H1 (cell line): ENCODE data around the gene PTPN7. TPM values are rescaled to one million over a fixed set of nuclear protein-coding genes. Genes with fewer than 3 reads are reported as not detected.

Source experiments
- CTCF ChIA-PET: fragments of 300-600 bp; sonication (Branson Sonifier 250); formaldehyde crosslinking; loops from one replicate; lab custom pipeline; 2021; ENCODE audit not compliant: partially characterized antibody; lab: Charles Lee
- POLR2A ChIA-PET: fragments of 300-600 bp; sonication (Branson Sonifier 250); formaldehyde crosslinking; loops from one replicate; lab custom pipeline; 2021; ENCODE audit warnings: inconsistent platforms; ENCODE audit not compliant: partially characterized antibody; lab: Charles Lee
- DNase-seq, 2 experiments: peaks; one replicate each; pipeline versions ENCODE4 v3.0.0 to v3.0.0-alpha.2; 2010 to 2022; ENCODE audit warnings: low spot score in 2 of 2, low read depth in 1 of 2, mixed read lengths in 1 of 2
- FAIRE-seq: peaks from 2 replicates; lab custom pipeline; 2011; peaks lifted over from hg19 to GRCh38; lab: Jason Lieb, UNC
- H2AFZ ChIP-seq: 2 replicates; pipeline ENCODE4 v1.8.1; 2012; ENCODE audit warnings: low read length, inconsistent platforms
- H2AK5ac ChIP-seq: 2 replicates; pipeline ENCODE4 v1.6.1; 2013; ENCODE audit warnings: low read depth, low read length
- H2BK120ac ChIP-seq: replicated peaks from 2 replicates; pipeline ENCODE3; 2013; ENCODE audit warnings: low read depth, low read length, inconsistent platforms
- H2BK12ac ChIP-seq: 2 replicates; pipeline ENCODE4 v1.6.1; 2013; ENCODE audit warnings: low read depth, low read length
- H2BK15ac ChIP-seq: 2 replicates; pipeline ENCODE4 v1.6.1; 2013; ENCODE audit warnings: low read length
- H2BK20ac ChIP-seq: 2 replicates; pipeline ENCODE4 v1.6.1; 2013; ENCODE audit warnings: low read length
- H2BK5ac ChIP-seq: 2 replicates; pipeline ENCODE4 v1.6.1; 2013; ENCODE audit warnings: low read depth, low read length
- H3K14ac ChIP-seq: 2 replicates; pipeline ENCODE4 v1.6.1; 2013; ENCODE audit warnings: inconsistent platforms; ENCODE audit not compliant: insufficient read length
- H3K18ac ChIP-seq: 2 replicates; pipeline ENCODE4 v1.6.1; 2013; ENCODE audit warnings: low read length; ENCODE audit errors: extremely low read depth
- H3K23ac ChIP-seq: 2 replicates; pipeline ENCODE4 v1.6.1; 2013; ENCODE audit warnings: inconsistent platforms; ENCODE audit not compliant: insufficient read length
- H3K23me2 ChIP-seq: 2 replicates; pipeline ENCODE4 v1.6.1; 2013; ENCODE audit warnings: low read depth, low read length
- H3K27ac ChIP-seq: 2 replicates; pipeline ENCODE4 v1.6.1; 2011; ENCODE audit warnings: low read depth, low read length, inconsistent platforms
- H3K27me3 ChIP-seq, 4 experiments: replicated peaks in 1 of 4; 1 replicate in 1 of 4; 2 replicates in 3 of 4; pipeline versions ENCODE4 v1.6.1 to v1.8.1; 2011 to 2013; ENCODE audit warnings: low read length in 3 of 4, mild to moderate bottlenecking in 3 of 4, inconsistent platforms in 2 of 4, mixed read lengths in 2 of 4, moderate library complexity in 1 of 4; ENCODE audit not compliant: control insufficient read depth in 3 of 4, insufficient read depth in 3 of 4; ENCODE audit errors: extremely low read depth in 1 of 4
- H3K36me3 ChIP-seq, 4 experiments: 2 replicates each; pipeline versions ENCODE4 v1.6.1 to v1.8.1; 2011 to 2013; ENCODE audit warnings: mild to moderate bottlenecking in 4 of 4, low read length in 3 of 4, moderate library complexity in 2 of 4, control low read depth in 1 of 4, inconsistent platforms in 1 of 4; ENCODE audit not compliant: insufficient read depth in 4 of 4, control insufficient read depth in 2 of 4
- H3K4ac ChIP-seq: replicated peaks from 2 replicates; pipeline ENCODE3; 2013; ENCODE audit warnings: low read length, low read depth, mixed read lengths, inconsistent platforms; ENCODE audit not compliant: insufficient read length
- H3K4me1 ChIP-seq, 4 experiments: replicated peaks in 1 of 4; 1 replicate in 1 of 4; 2 replicates in 3 of 4; pipeline versions ENCODE4 v1.6.1 to v1.8.1; 2011 to 2013; ENCODE audit warnings: low read length in 3 of 4, inconsistent platforms in 2 of 4, mixed read lengths in 1 of 4; ENCODE audit not compliant: insufficient read depth in 4 of 4, control insufficient read depth in 3 of 4
- H3K4me2 ChIP-seq, 2 experiments: 2 replicates each; pipeline versions ENCODE4 v1.6.1 to v1.8.1; 2011 to 2013; ENCODE audit warnings: low read depth in 2 of 2, low read length in 2 of 2, control low read depth in 1 of 2, inconsistent platforms in 1 of 2, mild to moderate bottlenecking in 1 of 2; ENCODE audit not compliant: insufficient read depth in 1 of 2
- H3K4me3 ChIP-seq, 4 experiments: fragments of 200-600, 300-600 bp in 1 of 4; sonication (generic), shearing (Covaris generic), sonication (Bioruptor Twin) in 1 of 4; 2 replicates each; pipeline versions ENCODE4 v1.5.1 to v1.8.1; 2011 to 2016; ENCODE audit warnings: low read length in 4 of 4, low read depth in 3 of 4, control low read depth in 2 of 4, inconsistent platforms in 2 of 4, mild to moderate bottlenecking in 2 of 4, mixed read lengths in 1 of 4, moderate library complexity in 1 of 4; ENCODE audit not compliant: insufficient read depth in 2 of 4; ENCODE audit errors: extremely low read depth in 1 of 4
- H3K56ac ChIP-seq: replicated peaks from 2 replicates; pipeline ENCODE3; 2013; ENCODE audit warnings: low read depth, mild to moderate bottlenecking, mixed read lengths, low read length, inconsistent platforms; ENCODE audit not compliant: insufficient read length
- H3K79me1 ChIP-seq: 2 replicates; pipeline ENCODE4 v1.6.1; 2013; ENCODE audit warnings: low read depth, low read length, control low read depth
- H3K79me2 ChIP-seq, 2 experiments: 2 replicates each; pipeline versions ENCODE4 v1.6.1 to v1.8.1; 2012 to 2013; ENCODE audit warnings: low read length in 2 of 2, mild to moderate bottlenecking in 2 of 2, inconsistent platforms in 1 of 2; ENCODE audit not compliant: insufficient read depth in 2 of 2, control insufficient read depth in 1 of 2
- H3K9ac ChIP-seq, 4 experiments: replicated peaks in 1 of 4; 1 replicate in 1 of 4; 2 replicates in 3 of 4; pipeline versions ENCODE4 v1.6.1 to v1.8.1; 2011 to 2013; ENCODE audit warnings: low read depth in 3 of 4, low read length in 3 of 4, control low read depth in 2 of 4, mild to moderate bottlenecking in 2 of 4, moderate library complexity in 2 of 4, inconsistent platforms in 1 of 4; ENCODE audit errors: extremely low read depth in 1 of 4
- H3K9me3 ChIP-seq, 2 experiments: 2 replicates each; pipeline versions ENCODE4 v1.6.1 to v1.8.1; 2012 to 2013; ENCODE audit warnings: mild to moderate bottlenecking in 2 of 2, moderate library complexity in 2 of 2, control low read depth in 1 of 2, inconsistent platforms in 1 of 2, low read depth in 1 of 2, low read length in 1 of 2, mixed read lengths in 1 of 2; ENCODE audit not compliant: insufficient read depth in 2 of 2
- H4K20me1 ChIP-seq, 2 experiments: replicated peaks in 1 of 2; 2 replicates each; pipeline versions ENCODE3 to v1.8.1; 2011 to 2013; ENCODE audit warnings: inconsistent platforms in 2 of 2, low read length in 2 of 2, mild to moderate bottlenecking in 1 of 2; ENCODE audit not compliant: insufficient read depth in 2 of 2, control insufficient read depth in 1 of 2
- H4K5ac ChIP-seq: 2 replicates; pipeline ENCODE4 v1.6.1; 2013; ENCODE audit warnings: low read length, low read depth, mixed read lengths, inconsistent platforms; ENCODE audit not compliant: insufficient read length
- H4K8ac ChIP-seq: 2 replicates; pipeline ENCODE4 v1.8.0; 2013; ENCODE audit warnings: mild to moderate bottlenecking, moderate library complexity, low read length, inconsistent platforms; ENCODE audit not compliant: insufficient read depth; ENCODE audit errors: extremely low read depth
- H4K91ac ChIP-seq: replicated peaks from 2 replicates; pipeline ENCODE3; 2013; ENCODE audit warnings: low read length, mixed read lengths, inconsistent platforms; ENCODE audit not compliant: insufficient read length
- ASH2L ChIP-seq: fragments of 200-600, 300-600 bp; sonication (generic); IDR thresholded peaks from one replicate; pipeline ENCODE4 v1.7.1; 2017; ENCODE audit warnings: low read length
- CBX5 ChIP-seq: fragments of 300-800, 300-1000 bp; sonication (generic); IDR thresholded peaks from 2 replicates; pipeline ENCODE4 v1.7.1; 2016; ENCODE audit warnings: antibody characterized with exemption, low read length, low read depth
- GTF2F1 ChIP-seq: IDR thresholded peaks from 2 replicates; pipeline ENCODE4 v1.6.1; 2012; ENCODE audit warnings: low read depth, low read length, improper control_type of control experiment, borderline replicate concordance
- KDM5A ChIP-seq: fragments of 200-600 bp; IDR thresholded peaks from 2 replicates; pipeline ENCODE4 v1.7.1; 2012; ENCODE audit warnings: mild to moderate bottlenecking, low read length, inconsistent platforms, mixed read lengths
- NANOG ChIP-seq: IDR thresholded peaks from 2 replicates; pipeline ENCODE4 v1.6.1; 2011; ENCODE audit warnings: low read length, low read depth, mild to moderate bottlenecking, inconsistent platforms; ENCODE audit not compliant: insufficient read depth, poor library complexity, severe bottlenecking
- NRF1 ChIP-seq: IDR thresholded peaks from 2 replicates; pipeline ENCODE4 v1.6.1; 2011; ENCODE audit warnings: mild to moderate bottlenecking, low read depth, low read length, improper control_type of control experiment
- POLR2A ChIP-seq, 2 experiments: IDR thresholded peaks; 1 replicate in 1 of 2; 2 replicates in 1 of 2; pipeline ENCODE4 v1.6.1; 2011; ENCODE audit warnings: low read depth in 2 of 2, low read length in 2 of 2, mild to moderate bottlenecking in 2 of 2; ENCODE audit errors: control extremely low read depth in 1 of 2
- RBBP5 ChIP-seq: IDR thresholded peaks from 2 replicates; pipeline ENCODE4 v1.7.1; 2012; ENCODE audit warnings: low read depth, mild to moderate bottlenecking, inconsistent platforms, low read length, moderate library complexity, borderline replicate concordance
- RFX5 ChIP-seq: IDR thresholded peaks from 2 replicates; pipeline ENCODE4 v1.6.1; 2011; ENCODE audit warnings: low read depth, low read length, improper control_type of control experiment, borderline replicate concordance
- SP2 ChIP-seq: IDR thresholded peaks from 2 replicates; pipeline ENCODE4 v1.6.1; 2012; ENCODE audit warnings: mild to moderate bottlenecking, low read length, inconsistent platforms
- TAF7 ChIP-seq: optimal IDR thresholded peaks from 2 replicates; pipeline ENCODE3; 2011; ENCODE audit warnings: low read depth, mild to moderate bottlenecking, inconsistent platforms, low read length, moderate library complexity, borderline replicate concordance
- TBP ChIP-seq: IDR thresholded peaks from 2 replicates; pipeline ENCODE4 v1.6.1; 2011; ENCODE audit warnings: low read depth, low read length, improper control_type of control experiment
- WGBS, 2 experiments: shearing (Covaris generic) in 1 of 2; methylation state at CpG; one replicate each; pipeline versions ENCODE4 v1.1.6 to v1.1.7; 2013 to 2015; ENCODE audit warnings: low lambda C conversion rate in 2 of 2, mixed read lengths in 2 of 2, inconsistent platforms in 1 of 2, low coverage in 1 of 2, missing lambda C conversion rate in 1 of 2; ENCODE audit not compliant: insufficient replicate concordance in 2 of 2, insufficient coverage in 1 of 2, insufficient read length in 1 of 2; ENCODE audit errors: extremely low coverage in 1 of 2, missing lambda C conversion rate in 1 of 2; 5-methylcytosine and 5-hydroxymethylcytosine counted together
- polyA plus RNA-seq, 7 experiments: library from polyadenylated mRNA; depleted of rRNA in 3 of 7; stranded (reverse) in 5 of 7; unstranded in 2 of 7; fragments of >200 nt in 5 of 7; fragments of 200-250 nt in 2 of 7; gene quantifications; 1 replicate in 5 of 7; 2 replicates in 1 of 7; 4 replicates in 1 of 7; pipeline versions ENCODE4 v1.2.1 to v1.2.3, GENCODE V29; 2011 to 2013; ENCODE audit warnings: missing spikeins in 2 of 7, mixed read lengths in 2 of 7
- total RNA-seq: library from RNA; stranded (reverse); fragmentation: NEBNext Ultra II Directional; extraction: Animal tissue kit (Norgen Biotek cat#: 25700); gene quantifications from 2 replicates; pipeline ENCODE4 v1.2.1, GENCODE V29; 2021

Gene PTPN7
- total and polyA plus RNA-seq, 2 of the 8 experiments (the other 6 are each of a cell fraction or from before 2014, with no cell fraction given): 0.20 TPM; not detected in 1

- 88% methylated on average over 6 of the region's 6 CpGs; no CpG with 5 or more reads in 1 of the 2 experiments for whole genome bisulfite sequencing, 2 experiments
- TF ChIP-seq NRF1: no peak
- no peak for TF ChIP-seq TBP
- TF ChIP-seq SP2: no peak
- TF ChIP-seq TAF7: no peak
- no peak for TF ChIP-seq KDM5A
- TF ChIP-seq ASH2L: no peak
- TF ChIP-seq NANOG: no peak
- TF ChIP-seq CBX5: no peak
- no peak for TF ChIP-seq POLR2A (IDR thresholded peaks at IDR 0.05; ENCODE audit: control extremely low read depth in 1 of 2, low read depth in 2 of 2, low read length in 2 of 2)
- TF ChIP-seq RFX5: no peak
- TF ChIP-seq GTF2F1: no peak
- no peak for TF ChIP-seq RBBP5
- TF ChIP-seq, all 59 proteins: peak for 0
- H3K18ac ChIP-seq: no peak overlapping the region
- no peak overlapping the region for H3K4ac ChIP-seq
- H3K4me1 ChIP-seq: peaks cover 0 to 5% (median 0%) of the 10 kb centered on the region in 4 experiments; a peak in 2 of 7 replicates
- DNase-seq (no peak), FAIRE-seq (no peak)
- H4K91ac ChIP-seq: no peak overlapping the region
- no peak overlapping the region for H3K4me2 ChIP-seq
- no peak overlapping the region for H4K8ac ChIP-seq
- no peaks in the 10 kb centered on the region for H3K23me2 ChIP-seq
- no peak overlapping the region for H3K14ac ChIP-seq
- H2AK5ac ChIP-seq: no peak overlapping the region
- POLR2A ChIA-PET: interaction anchor here (0.8 kb wide), 1 partner anchor 26 kb away, joined by 3 read pairs; the partner anchor contains the start of gene ARL8A
- no peak overlapping the region for H3K56ac ChIP-seq
- no peak overlapping the region for H2BK12ac ChIP-seq
- H3K79me1 ChIP-seq: no peaks in the 10 kb centered on the region
- H3K4me3 ChIP-seq: no peak overlapping the region
- CTCF ChIA-PET: interaction anchor here (0.8 to 10.1 kb wide), 4 partner anchors 9 to 15 kb away, joined by 3 to 77 read pairs (median 4); no protein-coding TSS in a partner anchor
- H3K36me3 ChIP-seq: no peaks in the 10 kb centered on the region
- H3K23ac ChIP-seq: no peak overlapping the region
- H4K5ac ChIP-seq: no peak overlapping the region
- no peaks in the 10 kb centered on the region for H3K27me3 ChIP-seq
- no peaks in the 10 kb centered on the region for H3K9me3 ChIP-seq
- no peaks in the 10 kb centered on the region for H4K20me1 ChIP-seq
- no peak overlapping the region for H2AFZ ChIP-seq
- no peaks in the 10 kb centered on the region for H3K79me2 ChIP-seq
- H3K27ac ChIP-seq: no peak overlapping the region
- H2BK15ac ChIP-seq: no peak overlapping the region
- no peak overlapping the region for H2BK120ac ChIP-seq
- H3K9ac ChIP-seq: no peak overlapping the region
- no peak overlapping the region for H2BK20ac ChIP-seq
- no peak overlapping the region for H2BK5ac ChIP-seq
Measured at GRCh38 chr1:202170726-202171125, 10.3 kb upstream of the PTPN7 start.
